HL-60 (cell line): ENCODE measurements around the gene PABPN1.

ENCODE experiments used
- DNase-seq, 2 experiments: peaks; one replicate each; pipeline ENCODE4 v3.0.0-alpha.2; 2010 to 2020; ENCODE audit warnings: low read depth in 1 of 2, low spot score in 1 of 2
- H3K27ac ChIP-seq: fragments of 250-450 bp; sonication (Bioruptor Pico); replicated peaks from 2 replicates; pipeline ENCODE4 v1.5.1; 2020; ENCODE audit warnings: mild to moderate bottlenecking, moderate library complexity
- H3K27me3 ChIP-seq: fragments of 250-450 bp; sonication (Bioruptor Pico); 2 replicates; pipeline ENCODE4 v1.5.1; 2021; ENCODE audit warnings: mild to moderate bottlenecking, moderate library complexity; ENCODE audit not compliant: insufficient read depth, poor library complexity, severe bottlenecking
- H3K4me3 ChIP-seq: replicated peaks from 2 replicates; pipeline ENCODE4 v1.5.1; 2011; ENCODE audit warnings: mild to moderate bottlenecking, control low read depth, low read length; ENCODE audit not compliant: insufficient read depth
- CTCF ChIP-seq: IDR thresholded peaks from one replicate; pipeline ENCODE4 v1.5.1; 2011; ENCODE audit warnings: low read length, control low read depth, inconsistent platforms; ENCODE audit not compliant: insufficient read depth
- GABPA ChIP-seq: IDR thresholded peaks from 2 replicates; pipeline ENCODE4 v1.6.1; 2012; ENCODE audit warnings: low read depth
- POLR2AphosphoS5 ChIP-seq: IDR thresholded peaks from 2 replicates; pipeline ENCODE4 v1.6.1; 2012; ENCODE audit warnings: low read depth
- REST ChIP-seq: IDR thresholded peaks from 2 replicates; pipeline ENCODE4 v1.6.1; 2012; ENCODE audit warnings: low read depth; ENCODE audit not compliant: insufficient replicate concordance
- SPI1 ChIP-seq: IDR thresholded peaks from 2 replicates; pipeline ENCODE4 v1.6.1; 2012; ENCODE audit warnings: low read depth, mild to moderate bottlenecking, borderline replicate concordance

Gene PABPN1

GRCh38 chr14:23370221-23370620 lies 49.0 kb downstream of the PABPN1 start:
- TF ChIP-seq REST: no peak
- no peak for TF ChIP-seq GABPA
- TF ChIP-seq POLR2AphosphoS5: no peak
- no peak for TF ChIP-seq SPI1
- no peak for TF ChIP-seq CTCF
- Histone ChIP-seq H3K27me3 (peaks cover 24% of the 10 kb centered on the region), H3K27ac (no peak overlapping the region), H3K4me3 (no peak overlapping the region)
- DNase-seq: no peak

- Histone ChIP-seq H3K4me3 (no peak overlapping the region), H3K27me3 (peaks cover 11% of the 10 kb centered on the region), H3K27ac (no peak overlapping the region)
- no peak for DNase-seq
- TF ChIP-seq CTCF (no peak), GABPA (no peak), POLR2AphosphoS5 (no peak), REST (no peak), SPI1 (no peak)
Measured at GRCh38 chr14:23371865-23372264, 50.6 kb downstream of the PABPN1 start.

- TF ChIP-seq SPI1 (no peak), REST (no peak), GABPA (no peak), CTCF (no peak), POLR2AphosphoS5 (no peak)
- H3K27me3 ChIP-seq: peaks cover 7% of the 10 kb centered on the region
- H3K27ac ChIP-seq: no peak within 1 kb of the TSS
- no peak for DNase-seq
- H3K4me3 ChIP-seq: no peak within 1 kb of the TSS
Measured at GRCh38 chr14:23372509-23372908, 51.3 kb downstream of the PABPN1 start, which contains the start of gene IL25. Gene IL25, plus strand, starts transcription at chr14:23372809.
